Smooth muscle cell (in vitro differentiated cells): ENCODE results near the gene NRCAM. TPM values are rescaled to one million over a fixed set of nuclear protein-coding genes. Genes with fewer than 3 reads are reported as not detected.

Experiments
- DNase-seq: peaks from one replicate; lab custom pipeline; 2025; ENCODE audit not compliant: unreplicated experiment; lab: John Stamatoyannopoulos, UW
- H2AFZ ChIP-seq: fragments of 200-600 bp; sonication (generic); 2 replicates; pipeline ENCODE4 v1.6.0; 2016; ENCODE audit warnings: antibody characterized with exemption, low read depth, mild to moderate bottlenecking
- H3F3A ChIP-seq: fragments of 200-600 bp; sonication (generic); 2 replicates; pipeline ENCODE4 v1.6.0; 2017; ENCODE audit warnings: antibody characterized with exemption, low read depth
- H3K27ac ChIP-seq: fragments of 200-600 bp; sonication (generic); 2 replicates; pipeline ENCODE4 v1.5.1; 2016; ENCODE audit warnings: low read depth, mild to moderate bottlenecking
- H3K27me3 ChIP-seq: fragments of 200-600 bp; sonication (generic); 2 replicates; pipeline ENCODE4 v1.6.1; 2016; ENCODE audit warnings: low read depth, mild to moderate bottlenecking
- H3K36me3 ChIP-seq: fragments of 200-600 bp; sonication (generic); 2 replicates; pipeline ENCODE4 v1.5.1; 2016; ENCODE audit warnings: low read depth
- H3K4me1 ChIP-seq: fragments of 200-600 bp; sonication (generic); 2 replicates; pipeline ENCODE4 v1.5.1; 2016; ENCODE audit warnings: low read depth
- H3K4me2 ChIP-seq: fragments of 200-600 bp; sonication (generic); 2 replicates; pipeline ENCODE4 v1.6.0; 2016; ENCODE audit warnings: mild to moderate bottlenecking
- H3K4me3 ChIP-seq: fragments of 200-600 bp; sonication (generic); 2 replicates; pipeline ENCODE4 v1.5.1; 2016; ENCODE audit warnings: mild to moderate bottlenecking
- H3K79me2 ChIP-seq: fragments of 200-600 bp; sonication (generic); 2 replicates; pipeline ENCODE4 v1.6.0; 2016; ENCODE audit warnings: low read depth, mild to moderate bottlenecking
- H3K9ac ChIP-seq: fragments of 200-600 bp; sonication (generic); 2 replicates; pipeline ENCODE4 v1.6.0; 2016; ENCODE audit warnings: low read depth
- H3K9me3 ChIP-seq: fragments of 200-600 bp; sonication (generic); replicated peaks from 2 replicates; pipeline ENCODE4 v1.5.1; 2016; ENCODE audit warnings: low read depth
- H4K20me1 ChIP-seq: fragments of 200-600 bp; sonication (generic); 2 replicates; pipeline ENCODE4 v1.6.0; 2016; ENCODE audit warnings: low read depth
- WGBS: methylation state at CpG from one replicate; pipeline ENCODE4 v1.1.7; 2016; ENCODE audit warnings: low lambda C conversion rate; 5-methylcytosine and 5-hydroxymethylcytosine counted together
- polyA plus RNA-seq: library from polyadenylated mRNA; unstranded; fragments of >200 nt; fragmentation: Nextera tagmentation; extraction: Ambion mirVana; gene quantifications from 2 replicates; pipeline ENCODE4 v1.2.1, GENCODE V29; 2016
- total RNA-seq: library from RNA; depleted of rRNA; stranded (reverse); fragments of >200 nt; gene quantifications from 2 replicates; pipeline ENCODE4 v1.2.3, GENCODE V29; 2014
- TF ChIP-seq, protein P1 (sequence below): fragments of 200-600 bp; sonication (generic); IDR thresholded peaks from 2 replicates; pipeline ENCODE4 v1.5.1; 2017; ENCODE audit warnings: borderline replicate concordance, mild to moderate bottlenecking, antibody characterized with exemption; ENCODE audit not compliant: insufficient read depth, poor library complexity, severe bottlenecking

Gene NRCAM
- total and polyA plus RNA-seq, 2 experiments from 2014 or later = 0.49 TPM; not detected in 1

DNA sequence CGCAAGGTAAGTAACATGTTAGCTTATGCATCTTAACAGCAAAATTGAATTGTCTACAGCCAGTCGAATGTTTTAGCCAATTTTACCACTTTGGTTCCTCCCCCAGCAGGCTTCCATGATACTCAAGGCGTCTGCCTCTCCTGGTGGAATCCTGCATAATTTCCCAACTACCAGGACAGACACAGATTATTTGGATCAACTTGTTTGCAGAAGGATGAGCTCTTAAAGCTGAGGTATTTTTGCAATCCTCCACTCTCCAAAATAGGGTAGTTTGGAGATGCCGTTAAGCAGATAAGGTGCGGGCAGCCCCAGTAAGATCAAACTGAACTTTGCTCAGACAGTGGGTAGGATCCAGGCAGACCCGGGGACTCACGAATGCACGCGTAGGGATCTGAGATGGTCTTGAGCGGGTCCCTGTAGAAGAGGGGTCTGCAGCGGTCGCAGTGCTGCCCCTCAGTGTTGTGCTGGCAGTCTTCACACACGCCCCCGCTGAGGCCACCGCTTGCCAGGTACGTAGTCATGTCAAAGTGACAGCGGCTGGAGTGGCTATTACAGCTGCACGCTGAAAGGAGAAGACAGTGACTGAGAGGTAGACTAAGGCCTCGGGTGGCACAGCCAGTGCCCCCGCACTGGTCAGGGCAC, 353.4 kb downstream of the NRCAM start:
- H3K4me1 ChIP-seq = no peaks in the 10 kb centered on the region
- no peaks in the 10 kb centered on the region for H3K79me2 ChIP-seq
- H3K9me3 ChIP-seq = no peaks in the 10 kb centered on the region
- H2AFZ ChIP-seq = no peak overlapping the region
- DNase-seq = no peak
- no peaks in the 10 kb centered on the region for H3K27me3 ChIP-seq
- H3K36me3 ChIP-seq = no peaks in the 10 kb centered on the region
- H3K27ac ChIP-seq = peak overlapping the region; percentile 70
- H3K4me3 ChIP-seq = no peak overlapping the region
- peak overlapping the region; percentile 33 for H3K4me2 ChIP-seq
- WGBS = 58% methylated on average over 20 of the region's 20 CpGs
- no peaks in the 10 kb centered on the region for H4K20me1 ChIP-seq
- H3K9ac ChIP-seq = no peak overlapping the region
- TF ChIP-seq, protein P1, sequence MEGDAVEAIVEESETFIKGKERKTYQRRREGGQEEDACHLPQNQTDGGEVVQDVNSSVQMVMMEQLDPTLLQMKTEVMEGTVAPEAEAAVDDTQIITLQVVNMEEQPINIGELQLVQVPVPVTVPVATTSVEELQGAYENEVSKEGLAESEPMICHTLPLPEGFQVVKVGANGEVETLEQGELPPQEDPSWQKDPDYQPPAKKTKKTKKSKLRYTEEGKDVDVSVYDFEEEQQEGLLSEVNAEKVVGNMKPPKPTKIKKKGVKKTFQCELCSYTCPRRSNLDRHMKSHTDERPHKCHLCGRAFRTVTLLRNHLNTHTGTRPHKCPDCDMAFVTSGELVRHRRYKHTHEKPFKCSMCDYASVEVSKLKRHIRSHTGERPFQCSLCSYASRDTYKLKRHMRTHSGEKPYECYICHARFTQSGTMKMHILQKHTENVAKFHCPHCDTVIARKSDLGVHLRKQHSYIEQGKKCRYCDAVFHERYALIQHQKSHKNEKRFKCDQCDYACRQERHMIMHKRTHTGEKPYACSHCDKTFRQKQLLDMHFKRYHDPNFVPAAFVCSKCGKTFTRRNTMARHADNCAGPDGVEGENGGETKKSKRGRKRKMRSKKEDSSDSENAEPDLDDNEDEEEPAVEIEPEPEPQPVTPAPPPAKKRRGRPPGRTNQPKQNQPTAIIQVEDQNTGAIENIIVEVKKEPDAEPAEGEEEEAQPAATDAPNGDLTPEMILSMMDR = no peak
- peaks cover 15% of the 10 kb centered on the region for H3F3A ChIP-seq

DNA sequence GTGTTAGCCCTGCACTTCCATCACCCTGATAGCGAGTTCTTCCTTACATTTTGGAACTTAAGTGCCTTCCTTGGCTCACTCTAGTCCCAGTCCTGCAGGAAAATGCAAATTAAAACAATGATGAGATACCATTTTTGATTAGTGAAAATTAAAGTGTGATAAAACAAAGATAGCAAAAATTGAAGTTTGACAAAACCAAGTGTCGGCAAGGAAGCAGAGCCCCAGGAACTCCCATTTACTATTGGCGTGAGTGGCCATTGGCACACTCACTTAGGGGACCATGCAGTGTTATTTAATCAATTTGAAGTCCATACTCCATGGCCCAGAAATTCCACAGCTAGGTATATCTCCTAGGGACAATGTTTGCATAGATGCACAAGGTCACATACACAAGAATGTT, 354.5 kb downstream of the NRCAM start:
- Histone ChIP-seq H2AFZ (no peak overlapping the region), H3K9ac (no peak overlapping the region)
- WGBS = 94% methylated on average over 3 of the region's 3 CpGs

DNA sequence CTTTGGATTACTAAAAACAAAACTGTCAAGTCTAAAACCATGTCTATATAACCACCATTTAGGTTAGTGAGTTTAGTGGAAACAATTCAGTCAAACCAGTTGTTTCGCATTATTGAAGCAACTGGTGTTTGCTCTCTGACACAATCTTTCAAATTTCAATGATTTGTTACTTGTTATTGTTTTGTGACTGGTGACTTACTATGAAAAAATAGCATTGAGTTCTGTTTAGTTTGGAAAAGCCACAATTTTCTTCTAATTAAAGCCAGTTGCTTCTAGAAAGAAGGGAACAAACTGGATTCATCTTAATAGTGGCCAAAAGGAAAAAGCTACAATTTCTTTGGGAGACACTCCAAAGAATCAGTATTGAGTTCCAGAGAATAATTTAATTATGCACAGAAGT, 356.5 kb downstream of the NRCAM start:
- no peaks in the 10 kb centered on the region for H3K4me1 ChIP-seq
- no peak for DNase-seq
- H3K4me2 ChIP-seq = no peak overlapping the region
- no peaks in the 10 kb centered on the region for H4K20me1 ChIP-seq
- H3K36me3 ChIP-seq = no peaks in the 10 kb centered on the region
- TF ChIP-seq, protein P1 = no peak
- no peaks in the 10 kb centered on the region for H3K27me3 ChIP-seq
- peak overlapping the region; percentile 67 for H3K27ac ChIP-seq
- no peak overlapping the region for H2AFZ ChIP-seq
- H3K79me2 ChIP-seq = no peaks in the 10 kb centered on the region
- H3F3A ChIP-seq = peaks cover 27% of the 10 kb centered on the region
- 67% methylated on average over 1 of the region's 1 CpG for WGBS
- no peak overlapping the region for H3K9ac ChIP-seq
- no peak overlapping the region for H3K4me3 ChIP-seq
- H3K9me3 ChIP-seq = no peaks in the 10 kb centered on the region

More for the DNA sequence above, 354.5 kb downstream of the NRCAM start:
- H3K27me3 ChIP-seq = no peaks in the 10 kb centered on the region
- no peak for DNase-seq
- H3K4me2 ChIP-seq = no peak overlapping the region
- no peaks in the 10 kb centered on the region for H3K9me3 ChIP-seq
- no peaks in the 10 kb centered on the region for H3K36me3 ChIP-seq
- TF ChIP-seq, protein P1 = no peak
- no peaks in the 10 kb centered on the region for H3K4me1 ChIP-seq
- no peak overlapping the region for H3K4me3 ChIP-seq
- H3F3A ChIP-seq = peaks cover 15% of the 10 kb centered on the region
- no peak overlapping the region for H3K27ac ChIP-seq
- no peaks in the 10 kb centered on the region for H3K79me2 ChIP-seq
- H4K20me1 ChIP-seq = no peaks in the 10 kb centered on the region

DNA sequence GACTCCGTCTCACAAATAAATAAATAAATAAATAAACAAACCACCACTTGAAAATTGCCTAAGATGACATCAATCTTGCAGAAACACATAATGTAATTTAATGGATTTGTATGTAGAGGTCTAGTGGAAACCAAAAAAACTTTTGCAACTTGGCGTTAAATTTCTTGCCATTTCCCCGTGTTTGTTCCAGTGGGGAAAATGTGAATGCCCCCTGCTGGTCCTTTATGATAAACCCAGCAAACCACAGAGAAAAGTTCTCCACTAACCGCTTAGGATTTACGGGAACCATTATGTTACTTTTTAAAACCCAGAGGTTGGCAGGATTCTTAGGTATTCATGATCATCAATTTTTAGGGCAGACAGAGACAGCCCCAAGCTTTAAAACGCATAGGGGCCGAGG, 358.5 kb downstream of the NRCAM start:
- H3K79me2 ChIP-seq = no peaks in the 10 kb centered on the region
- 77% methylated on average over 7 of the region's 7 CpGs for WGBS
- no peaks in the 10 kb centered on the region for H3K9me3 ChIP-seq
- H4K20me1 ChIP-seq = no peaks in the 10 kb centered on the region
- no peaks in the 10 kb centered on the region for H3K27me3 ChIP-seq
- no peaks in the 10 kb centered on the region for H3K36me3 ChIP-seq
- H3K27ac ChIP-seq = no peak overlapping the region
- DNase-seq = no peak
- no peak overlapping the region for H3K4me3 ChIP-seq
- H2AFZ ChIP-seq = no peak overlapping the region
- no peaks in the 10 kb centered on the region for H3K4me1 ChIP-seq
- H3K9ac ChIP-seq = no peak overlapping the region
- no peak overlapping the region for H3K4me2 ChIP-seq
- H3F3A ChIP-seq = peaks cover 26% of the 10 kb centered on the region
- TF ChIP-seq, protein P1 = peak; percentile 27
